ENCODE data around the gene NFE2L3. TPM values are rescaled to one million over a fixed set of nuclear protein-coding genes. Genes with fewer than 3 reads are reported as not detected.
"Not testable (repeated sequence)": the region's sequence is repeated elsewhere in the genome, so short reads cannot be mapped to it uniquely, and the experiment has no call there.

NFE2L3 gene
- polyA plus RNA-seq, 3 donors, result 30.8 to 46.1 (median 40.9) TPM

DNA sequence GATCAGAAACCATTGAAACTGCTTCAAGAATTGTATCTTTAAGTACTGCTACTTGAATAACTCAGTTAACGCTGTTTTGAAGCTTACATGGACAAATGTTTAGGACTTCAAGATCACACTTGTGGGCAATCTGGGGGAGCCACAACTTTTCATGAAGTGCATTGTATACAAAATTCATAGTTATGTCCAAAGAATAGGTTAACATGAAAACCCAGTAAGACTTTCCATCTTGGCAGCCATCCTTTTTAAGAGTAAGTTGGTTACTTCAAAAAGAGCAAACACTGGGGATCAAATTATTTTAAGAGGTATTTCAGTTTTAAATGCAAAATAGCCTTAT lies 33.8 kb downstream of the NFE2L3 start:
- DNase-seq (ENCODE audit: low read depth in 3 of 3, low spot score in 2 of 3), result no peak

DNA sequence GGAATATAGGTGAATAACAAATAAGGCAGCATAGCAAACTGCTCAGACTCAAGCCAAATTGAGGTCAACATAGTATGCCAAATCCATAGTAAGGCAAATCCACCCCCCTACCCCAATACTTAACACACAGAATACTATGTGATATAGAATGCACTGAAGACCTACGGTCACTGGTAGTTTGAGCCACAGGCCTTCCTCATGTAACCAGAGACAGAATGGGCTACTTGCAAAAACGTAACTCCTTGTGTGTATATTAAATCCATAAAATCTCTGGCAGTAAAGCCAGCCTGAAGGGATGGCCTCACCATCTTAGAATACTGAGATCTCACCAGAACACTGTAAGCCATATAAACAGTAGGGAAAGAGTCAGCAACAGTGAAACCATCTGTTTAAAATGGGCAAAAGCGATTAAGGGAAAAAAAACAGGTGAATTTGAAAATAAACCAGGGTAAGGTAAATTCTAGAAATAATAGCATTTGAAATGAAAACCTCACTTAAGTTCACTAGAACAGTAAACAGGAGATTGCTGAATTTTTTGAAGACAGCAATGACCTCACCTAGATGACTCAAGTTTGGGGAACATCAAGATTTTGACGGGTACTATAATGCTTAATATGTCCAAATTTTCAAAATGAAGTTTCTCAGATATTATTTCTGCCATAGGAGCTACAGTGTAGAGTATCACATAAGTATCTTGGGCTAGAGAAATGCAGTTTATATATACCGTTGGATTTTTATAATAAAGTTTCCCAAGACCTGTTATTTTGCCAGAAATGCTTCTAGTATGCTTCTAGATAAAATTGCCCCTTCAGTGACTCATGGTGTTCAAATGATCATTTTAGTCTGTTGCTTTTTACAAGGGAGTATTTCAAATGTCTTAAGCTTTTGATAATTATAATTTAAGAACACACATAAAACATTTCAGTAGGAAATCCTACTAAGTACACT lies 34.6 kb downstream of the NFE2L3 start:
- DNase-seq (ENCODE audit: low read depth in 3 of 3, low spot score in 2 of 3), result no peak

DNA sequence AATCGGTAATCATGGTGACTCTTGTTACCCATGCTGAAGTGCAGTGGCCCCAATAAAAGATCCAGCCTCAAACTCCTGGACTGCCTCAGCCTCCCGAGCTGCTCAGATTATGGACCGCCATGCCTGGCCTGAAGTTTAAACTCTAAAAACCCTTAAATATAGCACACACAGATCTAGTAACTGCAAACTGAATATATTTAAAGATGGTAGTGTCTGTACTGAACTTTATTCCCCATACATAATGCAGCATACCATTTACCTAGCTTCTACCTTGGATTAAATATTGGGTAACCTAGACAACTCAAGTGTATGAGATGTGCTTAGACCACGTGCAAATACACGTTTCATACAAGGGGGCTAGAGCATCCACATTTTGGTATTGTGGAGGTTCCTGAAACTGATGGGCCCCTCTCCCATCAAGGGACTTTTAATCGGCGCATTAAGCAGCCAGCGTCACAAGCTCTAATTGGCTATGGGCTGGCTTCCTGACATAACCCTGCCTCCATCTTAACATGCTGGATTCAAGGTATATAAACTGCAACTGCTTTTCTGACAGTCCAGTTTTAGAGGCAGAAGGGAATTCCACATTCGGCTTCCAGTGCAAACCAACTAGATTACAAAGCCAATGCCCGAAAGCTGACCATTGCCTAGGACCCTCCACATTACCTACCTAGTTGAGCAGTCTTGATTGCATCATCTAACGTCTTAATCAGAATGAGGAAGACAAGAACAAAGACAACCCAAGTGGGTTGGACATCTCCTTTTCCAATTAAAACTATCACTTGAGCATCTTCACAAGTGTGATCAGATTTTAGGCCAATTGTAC lies 35.6 kb downstream of the NFE2L3 start:
- no peak for DNase-seq (ENCODE audit: low read depth in 3 of 3, low spot score in 2 of 3)

DNA sequence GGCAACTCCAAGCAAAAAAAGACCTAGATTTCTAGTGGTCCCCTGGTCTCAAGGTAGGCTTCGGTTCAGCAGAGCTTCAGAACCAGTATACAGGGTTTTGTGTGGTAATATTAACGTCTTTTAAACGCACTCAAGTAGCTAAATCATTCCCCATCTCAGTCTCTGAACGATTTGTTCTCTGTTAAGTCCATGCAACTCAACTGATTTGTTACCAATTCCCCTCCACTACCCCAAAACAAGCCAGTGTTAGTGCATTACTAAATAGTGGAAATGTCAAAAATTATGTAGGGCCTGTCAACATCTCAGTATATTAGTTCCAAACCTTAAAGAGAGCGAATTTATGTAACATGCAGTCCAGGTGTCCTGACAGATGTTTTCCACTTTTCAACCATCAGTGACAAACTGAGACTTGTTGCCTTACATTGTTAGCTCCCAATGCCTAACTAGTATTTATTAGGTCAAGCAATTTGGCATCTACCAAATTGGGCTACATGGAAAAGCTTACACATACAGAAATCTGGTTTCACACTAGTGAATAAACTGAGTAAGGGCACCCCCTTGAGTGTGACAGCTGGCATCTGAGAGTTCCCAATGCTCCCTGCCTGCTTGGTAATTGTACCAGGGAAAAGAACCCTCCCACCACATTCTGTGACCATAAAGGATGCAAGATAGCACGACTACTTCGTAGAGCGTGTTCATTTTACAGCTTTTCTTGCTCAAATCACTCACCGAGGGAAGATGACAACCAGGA lies 36.4 kb downstream of the NFE2L3 start:
- DNase-seq (ENCODE audit: low read depth in 3 of 3, low spot score in 2 of 3), result no peak

DNA sequence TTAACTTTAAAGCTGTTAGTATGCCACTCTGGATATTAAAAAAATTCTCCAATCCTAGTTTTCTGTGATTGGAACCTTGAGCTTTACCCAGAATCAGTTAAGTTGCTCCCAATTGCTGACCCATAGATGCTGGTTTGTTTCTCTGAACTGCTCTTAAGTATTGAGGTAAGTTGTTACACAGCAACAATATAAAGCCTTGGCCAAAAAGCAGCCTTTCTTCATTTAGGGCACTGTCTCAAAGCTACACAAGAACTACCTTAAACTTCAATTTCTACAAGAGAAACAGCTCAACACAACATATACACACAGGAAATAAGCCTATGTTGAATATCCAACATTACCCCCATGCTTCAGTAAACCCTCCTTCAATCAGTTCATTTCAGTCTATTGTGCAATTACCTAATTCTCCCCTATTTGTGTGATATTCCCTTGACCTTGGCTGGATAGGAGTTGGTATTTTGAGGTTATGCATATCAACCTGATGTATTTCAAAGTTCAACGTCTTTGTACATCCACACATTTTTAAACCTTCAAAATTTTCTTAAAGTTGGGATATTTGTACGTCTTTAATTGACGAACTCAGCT lies 37.1 kb downstream of the NFE2L3 start:
- DNase-seq (ENCODE audit: low read depth in 3 of 3, low spot score in 2 of 3), result no peak

DNA sequence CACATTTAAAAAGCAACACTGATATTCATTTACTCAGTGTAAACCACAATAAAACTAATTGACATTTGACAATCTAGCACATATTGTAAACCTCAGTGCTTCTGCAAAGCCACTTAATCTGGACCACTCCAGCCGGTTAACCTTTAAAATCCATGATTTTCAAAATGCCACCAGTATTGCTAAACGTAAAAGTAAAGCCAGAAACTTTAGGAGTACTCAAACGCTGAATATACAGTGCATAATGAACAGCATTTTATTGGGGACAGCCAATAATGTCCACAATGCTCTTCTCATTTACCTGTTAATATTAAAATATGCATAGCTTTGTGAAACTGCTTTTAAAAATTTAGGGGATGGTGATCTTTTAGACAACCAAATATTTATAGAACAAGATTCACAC lies 37.7 kb downstream of the NFE2L3 start:
- DNase-seq (ENCODE audit: low read depth in 3 of 3, low spot score in 2 of 3), result no peak

DNA sequence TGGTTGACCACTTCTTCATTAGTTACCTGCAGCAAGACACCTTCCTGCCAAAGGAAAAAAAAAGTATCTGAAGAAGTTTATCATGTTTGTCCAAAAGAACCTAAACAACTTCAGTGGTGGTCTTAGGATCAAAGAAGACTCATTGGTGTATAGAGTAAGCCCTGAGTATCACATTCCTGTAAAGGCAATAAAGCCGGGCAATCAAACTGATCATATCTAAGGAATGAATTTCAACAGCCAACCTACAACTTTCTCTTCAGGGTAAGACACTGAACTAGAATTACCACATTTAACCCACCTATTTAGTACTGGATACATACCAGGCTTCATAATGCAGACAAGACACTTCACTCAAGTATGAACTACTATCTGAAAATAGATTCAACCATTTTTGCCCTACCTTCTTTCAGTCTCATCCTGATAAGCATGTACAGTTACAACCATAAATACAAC lies 38.4 kb downstream of the NFE2L3 start:
- DNase-seq (ENCODE audit: low read depth in 3 of 3, low spot score in 2 of 3), result no peak

DNA sequence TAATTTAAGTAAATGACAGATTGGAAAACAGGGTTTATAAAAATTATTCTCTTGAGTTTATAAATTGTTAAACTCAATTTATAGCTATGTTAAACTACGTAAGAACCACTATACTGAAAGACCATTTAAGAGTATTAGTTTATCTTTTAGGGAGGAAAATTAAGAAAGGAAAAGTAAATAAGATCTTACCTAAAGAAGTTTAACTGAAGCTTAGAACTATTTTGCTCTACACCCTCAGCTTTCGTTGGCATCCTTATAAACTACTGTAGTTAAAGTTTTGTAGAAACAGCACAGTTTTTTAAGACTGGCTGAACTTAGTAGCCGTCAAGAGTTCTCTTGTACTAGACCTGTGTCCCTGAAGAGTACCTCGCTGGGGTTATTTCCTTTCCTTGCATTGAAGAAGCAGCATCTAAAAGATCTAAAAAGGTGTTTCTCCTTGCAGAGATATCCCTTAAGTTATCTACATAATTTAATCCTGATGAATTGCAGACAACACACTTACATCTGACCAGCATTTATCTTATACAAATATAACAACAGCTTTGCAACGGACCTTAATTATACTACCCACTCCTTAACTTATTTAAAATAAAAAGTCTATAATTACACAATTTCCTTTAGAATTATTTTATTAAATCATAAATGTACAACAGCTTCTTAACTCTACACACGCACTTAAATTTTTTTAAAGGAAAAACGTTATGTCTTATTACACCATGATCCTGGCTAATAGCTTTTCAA lies 39.4 kb downstream of the NFE2L3 start:
- DNase-seq (ENCODE audit: low read depth in 3 of 3, low spot score in 2 of 3), result no peak

DNA sequence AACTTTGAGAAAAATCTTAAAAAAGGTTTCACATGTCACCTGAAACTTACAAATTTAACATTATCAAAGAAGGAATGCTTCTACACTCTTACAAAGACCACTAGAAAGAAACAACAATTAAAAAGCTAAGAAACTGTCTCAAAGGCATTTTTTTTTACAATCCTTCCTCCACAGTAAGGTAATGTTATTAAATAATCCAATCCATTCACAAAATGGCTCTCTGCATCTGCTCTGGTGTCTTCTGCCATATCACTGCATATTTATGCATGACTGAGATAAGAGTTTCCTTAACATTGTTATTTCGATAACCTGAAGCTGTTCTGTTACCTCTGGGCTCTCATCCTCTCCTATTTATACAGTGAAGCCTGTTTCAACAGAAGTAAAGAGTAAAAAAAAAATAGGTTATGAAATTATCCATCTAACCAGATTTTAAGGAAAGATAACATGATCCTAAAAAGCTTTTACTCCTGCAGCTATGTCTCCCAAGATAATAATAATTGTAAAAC lies 40.0 kb downstream of the NFE2L3 start:
- no peak for DNase-seq (ENCODE audit: low read depth in 3 of 3, low spot score in 2 of 3)

DNA sequence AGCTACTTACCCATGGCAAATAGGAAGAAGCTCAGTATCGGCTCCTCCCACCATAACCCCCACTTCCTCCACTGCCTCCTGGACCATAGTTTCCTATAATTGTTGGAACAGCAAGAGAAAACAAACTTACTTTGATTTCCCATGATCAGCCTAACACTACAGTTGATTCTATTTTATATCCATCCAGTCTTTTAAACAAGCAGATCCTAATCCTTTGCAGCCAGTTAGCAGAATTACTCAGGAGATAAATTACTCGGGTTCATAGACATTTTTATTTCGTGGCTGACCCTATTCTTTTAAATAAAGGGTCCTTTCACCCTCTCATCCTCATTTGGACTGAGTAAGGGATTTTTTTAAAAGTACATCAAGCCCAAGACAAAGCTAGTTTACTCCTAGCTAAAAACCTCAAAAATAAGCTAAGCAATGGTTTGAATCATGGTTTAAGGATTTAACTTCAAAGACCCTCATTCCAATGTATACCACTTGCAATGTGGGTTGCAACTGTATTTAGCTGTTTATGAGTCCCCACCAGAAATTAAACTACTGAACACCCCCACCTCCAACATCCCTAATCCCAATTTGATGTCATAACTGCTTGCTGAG lies 40.6 kb downstream of the NFE2L3 start:
- no peak for DNase-seq (ENCODE audit: low read depth in 3 of 3, low spot score in 2 of 3)

DNA sequence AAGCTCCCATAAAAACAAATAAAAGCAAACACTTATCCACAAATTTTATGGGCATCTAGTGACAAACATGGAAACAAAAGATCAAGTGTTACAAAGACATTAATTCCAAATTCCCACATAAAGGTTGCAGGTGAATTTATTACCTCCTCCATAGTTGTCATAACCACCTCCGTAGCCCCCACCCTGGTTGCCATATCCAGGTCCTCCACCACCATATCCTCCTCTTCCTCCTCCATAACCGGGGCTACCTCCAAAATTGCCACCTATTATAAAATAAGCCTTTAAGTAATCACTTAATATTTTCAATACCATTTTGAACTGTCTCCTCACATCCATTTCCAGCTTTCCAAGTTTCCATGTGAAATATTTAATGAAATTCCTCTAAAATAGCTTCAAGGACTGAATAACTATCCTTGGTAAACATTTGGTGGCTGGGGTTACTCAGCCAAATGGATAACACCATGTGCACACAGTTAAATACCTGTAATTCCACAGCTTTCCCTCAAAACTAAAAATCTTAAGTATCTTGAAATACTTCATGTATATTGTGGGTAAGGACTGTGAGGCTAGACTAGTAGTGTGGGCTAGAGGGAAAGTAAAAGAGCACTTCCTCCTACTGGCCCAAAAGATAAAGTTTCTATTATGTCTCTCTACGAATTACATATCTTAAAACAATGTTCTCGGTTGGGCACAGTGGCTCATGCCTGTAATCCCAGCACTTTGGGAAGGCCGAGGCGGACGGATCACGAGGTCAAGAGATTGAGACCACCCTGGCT lies 41.6 kb downstream of the NFE2L3 start:
- DNase-seq (ENCODE audit: low read depth in 3 of 3, low spot score in 2 of 3), result no peak

DNA sequence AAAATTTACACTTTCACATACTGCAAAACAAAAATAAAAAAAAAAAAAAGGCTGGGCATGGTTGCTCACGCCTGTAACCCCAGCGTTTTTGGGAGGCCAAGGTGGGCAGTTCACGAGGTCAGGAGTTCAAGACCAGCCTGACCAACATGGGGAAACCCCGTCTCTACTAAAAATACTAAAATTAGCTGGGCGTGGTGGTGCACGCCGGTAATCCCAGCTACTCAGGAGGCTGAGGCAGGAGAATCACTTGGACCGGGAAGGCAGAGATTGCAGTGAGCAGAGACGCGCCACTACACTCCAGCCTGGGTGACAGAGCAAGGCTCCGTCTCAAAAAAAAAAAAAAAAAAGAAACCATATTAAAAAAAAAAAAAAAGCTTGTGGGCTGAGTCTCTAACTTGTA lies 42.8 kb downstream of the NFE2L3 start:
- DNase-seq (ENCODE audit: low read depth in 3 of 3, low spot score in 2 of 3), result not testable (repeated sequence)

DNA sequence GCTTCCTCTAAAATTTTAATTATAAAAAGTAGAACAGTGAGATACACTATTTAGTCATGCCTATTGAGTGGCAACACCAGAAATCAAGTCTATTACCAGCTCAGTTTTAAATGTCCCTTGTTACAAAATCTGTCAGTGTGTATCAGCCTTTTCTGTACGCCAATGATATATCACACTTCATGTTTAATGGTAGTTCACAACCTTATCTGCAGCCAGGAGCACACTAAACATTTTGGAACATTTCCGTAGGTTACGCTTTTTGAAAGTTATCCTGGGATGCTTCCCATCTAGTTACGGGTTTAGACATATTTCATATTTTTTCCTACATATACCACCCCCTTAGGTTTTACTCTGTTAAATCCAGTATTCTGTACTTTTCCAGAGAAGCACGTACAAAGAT lies 43.2 kb downstream of the NFE2L3 start:
- no peak for DNase-seq (ENCODE audit: low read depth in 3 of 3, low spot score in 2 of 3)

DNA sequence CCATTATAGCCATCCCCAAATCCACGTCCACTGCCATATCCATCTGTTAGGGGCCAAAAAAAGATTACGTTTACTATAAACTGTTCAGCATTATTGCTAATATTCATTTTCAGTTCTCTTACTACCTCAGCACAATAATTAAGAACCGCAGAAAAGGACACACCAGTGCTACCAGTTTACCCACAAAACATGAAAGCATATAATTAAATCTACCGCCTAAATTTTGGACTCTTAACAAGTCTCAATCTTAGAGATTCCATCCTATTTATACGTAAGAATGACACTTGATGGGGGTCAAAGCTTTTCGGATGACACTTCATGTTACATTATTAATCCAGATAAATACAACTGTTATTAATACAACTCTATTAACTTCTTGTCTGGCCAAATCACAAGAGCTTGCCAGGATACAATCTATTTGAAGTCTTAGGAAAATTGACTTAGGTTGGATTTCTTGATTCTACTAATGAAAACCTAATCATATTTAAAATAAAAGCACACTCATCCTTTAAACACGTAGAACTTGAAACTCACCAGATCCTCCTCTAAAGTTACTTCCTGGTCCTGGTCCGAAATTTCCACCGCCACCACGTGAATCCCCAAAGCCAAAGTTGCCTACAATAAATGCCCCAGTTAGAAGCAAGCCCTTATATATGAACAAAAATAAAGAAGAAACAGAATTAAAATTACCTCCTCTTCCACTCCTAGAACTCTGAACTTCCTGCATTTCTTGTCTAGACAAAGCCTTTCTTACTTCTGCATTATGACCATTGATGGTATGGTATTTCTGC lies 44.1 kb downstream of the NFE2L3 start:
- no peak for DNase-seq (ENCODE audit: low read depth in 3 of 3, low spot score in 2 of 3)

DNA sequence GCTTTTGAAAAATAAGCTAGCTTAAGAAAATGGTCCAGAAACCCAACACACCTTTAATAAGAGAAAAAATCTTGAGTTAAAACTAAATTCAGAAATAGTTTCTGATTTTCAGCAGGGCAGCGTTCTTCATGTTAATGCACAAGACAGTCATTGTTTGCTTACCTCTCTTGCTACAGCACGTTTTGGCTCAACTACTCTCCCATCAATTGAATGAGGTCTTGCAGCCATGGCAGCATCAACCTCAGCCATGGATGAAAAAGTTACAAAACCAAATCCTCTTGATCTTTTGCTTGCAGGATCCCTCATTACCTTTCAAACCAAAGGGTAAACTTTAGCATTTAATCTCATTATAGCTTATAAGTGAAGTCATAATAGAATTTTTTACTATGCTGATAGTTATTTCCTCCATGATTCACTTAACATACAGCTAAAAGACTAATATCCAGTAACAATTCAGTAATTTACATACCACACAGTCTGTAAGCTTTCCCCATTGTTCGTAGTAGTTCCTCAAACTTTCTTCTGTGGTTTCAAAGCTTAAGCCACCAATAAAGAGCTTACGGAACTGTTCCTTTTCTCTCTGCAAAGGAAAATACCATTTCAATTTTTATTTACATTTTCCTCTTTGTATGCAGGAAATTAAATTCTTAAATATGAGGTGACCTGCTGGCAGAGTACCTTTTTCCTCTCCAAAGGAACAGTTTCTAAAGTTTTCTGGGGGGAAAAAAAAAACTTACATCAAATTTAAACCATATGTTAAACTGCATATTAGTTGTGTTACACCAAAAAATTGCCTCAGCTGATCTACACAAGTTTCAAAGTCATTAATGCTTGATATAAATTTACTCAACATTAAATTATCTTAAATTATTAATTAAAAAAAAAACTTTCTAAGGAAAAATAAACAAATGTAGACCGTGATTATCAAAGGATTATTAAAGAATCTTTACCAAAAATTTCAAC lies 45.4 kb downstream of the NFE2L3 start:
- DNase-seq (ENCODE audit: low read depth in 3 of 3, low spot score in 2 of 3), result no peak

DNA sequence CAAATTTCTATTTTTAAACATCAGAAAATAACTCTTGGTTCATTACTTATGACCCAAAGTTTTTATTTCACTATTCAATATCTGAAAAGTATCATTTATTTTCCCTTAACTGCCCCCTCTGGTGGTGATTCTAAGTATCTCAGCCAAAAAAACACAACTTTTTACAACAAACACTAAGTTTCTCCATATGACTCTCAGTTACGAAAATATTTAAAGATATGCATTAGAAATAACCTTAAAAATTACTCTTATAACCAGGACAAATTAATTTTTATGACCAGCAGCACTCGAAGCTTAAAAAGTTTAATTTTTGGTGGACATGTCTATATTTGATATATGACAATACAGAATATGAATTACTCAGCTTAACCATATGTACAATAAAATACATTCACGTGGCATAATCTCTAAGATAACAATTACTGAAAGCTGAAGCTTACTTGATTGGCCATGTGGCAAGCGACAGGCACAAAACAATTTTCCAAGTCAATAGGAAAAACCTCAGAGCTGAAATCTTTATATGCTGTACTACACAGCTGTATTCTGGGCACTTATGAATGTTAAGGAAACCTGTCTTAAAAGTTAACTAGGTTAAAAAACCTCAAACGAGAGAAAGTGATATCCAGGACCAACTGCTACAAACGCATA lies 46.3 kb downstream of the NFE2L3 start:
- DNase-seq (ENCODE audit: low read depth in 3 of 3, low spot score in 2 of 3), result peak in 2 of 3 donors; percentile 30 to 31
